K562 (cell line): Measurements from ENCODE around the gene PRR11. TPM values are rescaled to one million over a fixed set of nuclear protein-coding genes. Genes with fewer than 3 reads are reported as not detected.
A peak's percentile ranks its signal among the peaks of the same experiment; 100 is the strongest.

Experiments used
- CTBP1 ChIP-seq: fragments of 450-650 bp; IDR thresholded peaks from 2 replicates; pipeline ENCODE4 v1.6.1; 2016; ENCODE audit warnings: borderline replicate concordance
- EWSR1 ChIP-seq: fragments of 450-650 bp; IDR thresholded peaks from 2 replicates; pipeline ENCODE4 v1.6.1; 2018; ENCODE audit warnings: borderline replicate concordance, mild to moderate bottlenecking, low read depth, moderate library complexity; ENCODE audit not compliant: partially characterized antibody
- FOXK1 ChIP-seq: sonication (generic); formaldehyde crosslinking; IDR thresholded peaks from 2 replicates; pipeline ENCODE4 v1.8.0; 2022; ENCODE audit warnings: missing genetic modification reagents, mild to moderate bottlenecking, borderline replicate concordance
- GTF2E2 ChIP-seq: fragments of 200-800 bp; sonication (Bioruptor generic); IDR thresholded peaks from 2 replicates; pipeline ENCODE4 v1.6.1; 2016; ENCODE audit warnings: missing genetic modification characterization, missing compliant biosample characterization
- JUND ChIP-seq, 2 experiments: IDR thresholded peaks; 2 replicates in 1 of 2; 3 replicates in 1 of 2; pipeline ENCODE4 v1.6.1; 2011; ENCODE audit warnings: borderline replicate concordance in 2 of 2, low read depth in 2 of 2, low read length in 2 of 2, improper control_type of control experiment in 1 of 2, missing biosample characterization in 1 of 2, missing genetic modification characterization in 1 of 2, missing genetic modification reagents in 1 of 2
- KAT7 ChIP-seq: sonication (generic); formaldehyde crosslinking; IDR thresholded peaks from 2 replicates; pipeline ENCODE4 v1.8.0; 2022; ENCODE audit warnings: missing genetic modification reagents, mild to moderate bottlenecking, borderline replicate concordance
- KDM1A ChIP-seq, 2 experiments: fragments of 450-650 bp; IDR thresholded peaks; 2 replicates each; pipeline ENCODE4 v1.6.1; 2016; ENCODE audit warnings: mild to moderate bottlenecking in 2 of 2
- MAFG ChIP-seq: fragments of 450-650 bp; conservative IDR thresholded peaks from 2 replicates; pipeline ENCODE4 v1.6.1; 2016; ENCODE audit warnings: missing genetic modification characterization, missing compliant biosample characterization
- NR4A1 ChIP-seq, 2 experiments: fragments of 250-450 bp in 1 of 2; fragments of 450-650 bp in 1 of 2; sonication (Bioruptor Pico) in 1 of 2; IDR thresholded peaks; 2 replicates each; pipeline versions ENCODE4 v1.4.0 to v1.6.1; 2016 to 2020; ENCODE audit warnings: mild to moderate bottlenecking in 2 of 2, missing compliant biosample characterization in 1 of 2, missing genetic modification characterization in 1 of 2, moderate library complexity in 1 of 2
- SMARCC2 ChIP-seq: fragments of 450-650 bp; IDR thresholded peaks from 2 replicates; pipeline ENCODE4 v1.6.1; 2017; ENCODE audit warnings: antibody characterized with exemption, moderate library complexity, mild to moderate bottlenecking, low read depth
- STAG1 ChIP-seq: sonication (generic); formaldehyde crosslinking; IDR thresholded peaks from 2 replicates; pipeline ENCODE4 v1.5.0; 2020; ENCODE audit warnings: missing genetic modification reagents, borderline replicate concordance
- ZBTB11 ChIP-seq, 3 experiments: fragments of 200-800 bp in 1 of 3; fragments of 250-450 bp in 1 of 3; fragments of 450-650 bp in 1 of 3; sonication (Bioruptor Pico) in 1 of 3; sonication (Bioruptor generic) in 1 of 3; formaldehyde crosslinking in 1 of 3; IDR thresholded peaks; 2 replicates each; pipeline versions ENCODE4 v1.6.1 to v1.8.0; 2016 to 2022; ENCODE audit warnings: mild to moderate bottlenecking in 2 of 3, missing genetic modification characterization in 2 of 3, missing compliant biosample characterization in 1 of 3, moderate library complexity in 1 of 3
- ZEB2 ChIP-seq: fragments of 450-650 bp; IDR thresholded peaks from 2 replicates; pipeline ENCODE4 v1.6.1; 2016
- polyA plus RNA-seq, 8 experiments: library from polyadenylated mRNA; depleted of rRNA in 4 of 8; stranded (reverse) in 5 of 8; unstranded in 3 of 8; fragments of >200 nt; fragmentation: Nextera tagmentation in 2 of 8; fragmentation: Illumina TruSeq in 1 of 8; extraction: Ambion mirVana in 2 of 8; extraction: Trizol in 1 of 8; gene quantifications; 2 replicates each; pipeline versions ENCODE4 v1.2.1 to v1.2.3, GENCODE V29; 2011 to 2014; ENCODE audit warnings: inconsistent platforms in 1 of 8, missing spikeins in 1 of 8
- total RNA-seq, 7 experiments: library from RNA; depleted of rRNA in 6 of 7; stranded (reverse); fragments of >200 nt in 6 of 7; fragmentation: Illumina TruSeq in 2 of 7; extraction: Trizol in 2 of 7; gene quantifications; 2 replicates each; pipeline versions ENCODE4 v1.2.1 to v1.2.3, GENCODE V29; 2011 to 2021; ENCODE audit warnings: low replicate concordance in 1 of 7
- TF ChIP-seq, protein P1 (sequence below), 2 experiments: fragments of 450-650 bp; formaldehyde crosslinking in 1 of 2; IDR thresholded peaks; 2 replicates each; pipeline versions ENCODE4 v1.4.0 to v1.6.1; 2014 to 2020; ENCODE audit warnings: mild to moderate bottlenecking in 2 of 2, borderline replicate concordance in 1 of 2, low read depth in 1 of 2

Gene PRR11
- total and polyA plus RNA-seq, 9 of the 15 experiments (the other 6 are each of a cell fraction or from before 2014, with no cell fraction given), result 13.3 to 75.2 (median 46.4) TPM

- TF ChIP-seq, protein P1, sequence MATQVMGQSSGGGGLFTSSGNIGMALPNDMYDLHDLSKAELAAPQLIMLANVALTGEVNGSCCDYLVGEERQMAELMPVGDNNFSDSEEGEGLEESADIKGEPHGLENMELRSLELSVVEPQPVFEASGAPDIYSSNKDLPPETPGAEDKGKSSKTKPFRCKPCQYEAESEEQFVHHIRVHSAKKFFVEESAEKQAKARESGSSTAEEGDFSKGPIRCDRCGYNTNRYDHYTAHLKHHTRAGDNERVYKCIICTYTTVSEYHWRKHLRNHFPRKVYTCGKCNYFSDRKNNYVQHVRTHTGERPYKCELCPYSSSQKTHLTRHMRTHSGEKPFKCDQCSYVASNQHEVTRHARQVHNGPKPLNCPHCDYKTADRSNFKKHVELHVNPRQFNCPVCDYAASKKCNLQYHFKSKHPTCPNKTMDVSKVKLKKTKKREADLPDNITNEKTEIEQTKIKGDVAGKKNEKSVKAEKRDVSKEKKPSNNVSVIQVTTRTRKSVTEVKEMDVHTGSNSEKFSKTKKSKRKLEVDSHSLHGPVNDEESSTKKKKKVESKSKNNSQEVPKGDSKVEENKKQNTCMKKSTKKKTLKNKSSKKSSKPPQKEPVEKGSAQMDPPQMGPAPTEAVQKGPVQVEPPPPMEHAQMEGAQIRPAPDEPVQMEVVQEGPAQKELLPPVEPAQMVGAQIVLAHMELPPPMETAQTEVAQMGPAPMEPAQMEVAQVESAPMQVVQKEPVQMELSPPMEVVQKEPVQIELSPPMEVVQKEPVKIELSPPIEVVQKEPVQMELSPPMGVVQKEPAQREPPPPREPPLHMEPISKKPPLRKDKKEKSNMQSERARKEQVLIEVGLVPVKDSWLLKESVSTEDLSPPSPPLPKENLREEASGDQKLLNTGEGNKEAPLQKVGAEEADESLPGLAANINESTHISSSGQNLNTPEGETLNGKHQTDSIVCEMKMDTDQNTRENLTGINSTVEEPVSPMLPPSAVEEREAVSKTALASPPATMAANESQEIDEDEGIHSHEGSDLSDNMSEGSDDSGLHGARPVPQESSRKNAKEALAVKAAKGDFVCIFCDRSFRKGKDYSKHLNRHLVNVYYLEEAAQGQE (IDR thresholded peaks at IDR 0.05; ENCODE audit: borderline replicate concordance), result no peak
- TF ChIP-seq, protein P1 (CRISPR knock-in tag; IDR thresholded peaks at IDR 0.05; ENCODE audit: low read depth), result 0 out of 2 replicates have a peak, but pooled peaks have one; percentile 38
- TF ChIP-seq KAT7 (peak; percentile 87; the same call in 1 of the 2 replicates), GTF2E2 (peak; percentile 81; the same call in 1 of the 2 replicates), CTBP1 (peak; percentile 26; the same call in 1 of the 2 replicates), FOXK1 (CRISPR knock-in tag) (no peak), SMARCC2 (0 out of 2 replicates have a peak, but pooled peaks have one; percentile 18), JUND (IDR thresholded peaks at IDR 0.05; ENCODE audit: borderline replicate concordance, low read depth, low read length) (no peak), JUND (tag; IDR thresholded peaks at IDR 0.05; ENCODE audit: borderline replicate concordance, low read depth, low read length) (0 out of 3 replicates have a peak, but pooled peaks have one; percentile 15), STAG1 (CRISPR knock-in tag) (0 out of 2 replicates have a peak, but pooled peaks have one; percentile 31), NR4A1 (CRISPR knock-in tag; IDR thresholded peaks at IDR 0.05) (no peak), NR4A1 (tag; IDR thresholded peaks at IDR 0.05) (no peak), KDM1A (IDR thresholded peaks at IDR 0.05) (peak in 1 of 2 experiments; percentile 24; a peak in 1 of 4 replicates), EWSR1 (peak; percentile 80), MAFG (tag) (peak; percentile 21; the same call in 1 of the 2 replicates), ZEB2 (peak; percentile 29; the same call in 1 of the 2 replicates), ZBTB11 (CRISPR knock-in tag; IDR thresholded peaks at IDR 0.05) (peak in 1 of 3 experiments; percentile 97; a peak in 2 of 6 replicates)
These were observed 49.6 kb upstream of the PRR11 start (continued) for GRCh38 chr17:59105852-59106462.
